H1 (cell line): Measurements from ENCODE around the gene ATP6V1B1. TPM values are rescaled to one million over a fixed set of nuclear protein-coding genes. Genes with fewer than 3 reads are reported as not detected.

Experiments used
- CTCF ChIA-PET: fragments of 300-600 bp; sonication (Branson Sonifier 250); formaldehyde crosslinking; loops from one replicate; lab custom pipeline; 2021; ENCODE audit not compliant: partially characterized antibody; lab: Charles Lee
- POLR2A ChIA-PET: fragments of 300-600 bp; sonication (Branson Sonifier 250); formaldehyde crosslinking; loops from one replicate; lab custom pipeline; 2021; ENCODE audit warnings: inconsistent platforms; ENCODE audit not compliant: partially characterized antibody; lab: Charles Lee
- DNase-seq, 2 experiments: peaks; one replicate each; pipeline versions ENCODE4 v3.0.0 to v3.0.0-alpha.2; 2010 to 2022; ENCODE audit warnings: low spot score in 2 of 2, low read depth in 1 of 2, mixed read lengths in 1 of 2
- FAIRE-seq: peaks from 2 replicates; lab custom pipeline; 2011; peaks lifted over from hg19 to GRCh38; lab: Jason Lieb, UNC
- H2AFZ ChIP-seq: 2 replicates; pipeline ENCODE4 v1.8.1; 2012; ENCODE audit warnings: low read length, inconsistent platforms
- H2AK5ac ChIP-seq: 2 replicates; pipeline ENCODE4 v1.6.1; 2013; ENCODE audit warnings: low read depth, low read length
- H2BK120ac ChIP-seq: replicated peaks from 2 replicates; pipeline ENCODE3; 2013; ENCODE audit warnings: low read depth, low read length, inconsistent platforms
- H2BK12ac ChIP-seq: 2 replicates; pipeline ENCODE4 v1.6.1; 2013; ENCODE audit warnings: low read depth, low read length
- H2BK15ac ChIP-seq: 2 replicates; pipeline ENCODE4 v1.6.1; 2013; ENCODE audit warnings: low read length
- H2BK20ac ChIP-seq: 2 replicates; pipeline ENCODE4 v1.6.1; 2013; ENCODE audit warnings: low read length
- H2BK5ac ChIP-seq: 2 replicates; pipeline ENCODE4 v1.6.1; 2013; ENCODE audit warnings: low read depth, low read length
- H3K14ac ChIP-seq: 2 replicates; pipeline ENCODE4 v1.6.1; 2013; ENCODE audit warnings: inconsistent platforms; ENCODE audit not compliant: insufficient read length
- H3K18ac ChIP-seq: 2 replicates; pipeline ENCODE4 v1.6.1; 2013; ENCODE audit warnings: low read length; ENCODE audit errors: extremely low read depth
- H3K23ac ChIP-seq: 2 replicates; pipeline ENCODE4 v1.6.1; 2013; ENCODE audit warnings: inconsistent platforms; ENCODE audit not compliant: insufficient read length
- H3K23me2 ChIP-seq: 2 replicates; pipeline ENCODE4 v1.6.1; 2013; ENCODE audit warnings: low read depth, low read length
- H3K27ac ChIP-seq: 2 replicates; pipeline ENCODE4 v1.6.1; 2011; ENCODE audit warnings: low read depth, low read length, inconsistent platforms
- H3K27me3 ChIP-seq, 4 experiments: replicated peaks in 1 of 4; 1 replicate in 1 of 4; 2 replicates in 3 of 4; pipeline versions ENCODE4 v1.6.1 to v1.8.1; 2011 to 2013; ENCODE audit warnings: low read length in 3 of 4, mild to moderate bottlenecking in 3 of 4, inconsistent platforms in 2 of 4, mixed read lengths in 2 of 4, moderate library complexity in 1 of 4; ENCODE audit not compliant: control insufficient read depth in 3 of 4, insufficient read depth in 3 of 4; ENCODE audit errors: extremely low read depth in 1 of 4
- H3K36me3 ChIP-seq, 4 experiments: 2 replicates each; pipeline versions ENCODE4 v1.6.1 to v1.8.1; 2011 to 2013; ENCODE audit warnings: mild to moderate bottlenecking in 4 of 4, low read length in 3 of 4, moderate library complexity in 2 of 4, control low read depth in 1 of 4, inconsistent platforms in 1 of 4; ENCODE audit not compliant: insufficient read depth in 4 of 4, control insufficient read depth in 2 of 4
- H3K4ac ChIP-seq: replicated peaks from 2 replicates; pipeline ENCODE3; 2013; ENCODE audit warnings: low read length, low read depth, mixed read lengths, inconsistent platforms; ENCODE audit not compliant: insufficient read length
- H3K4me1 ChIP-seq, 4 experiments: replicated peaks in 1 of 4; 1 replicate in 1 of 4; 2 replicates in 3 of 4; pipeline versions ENCODE4 v1.6.1 to v1.8.1; 2011 to 2013; ENCODE audit warnings: low read length in 3 of 4, inconsistent platforms in 2 of 4, mixed read lengths in 1 of 4; ENCODE audit not compliant: insufficient read depth in 4 of 4, control insufficient read depth in 3 of 4
- H3K4me2 ChIP-seq, 2 experiments: 2 replicates each; pipeline versions ENCODE4 v1.6.1 to v1.8.1; 2011 to 2013; ENCODE audit warnings: low read depth in 2 of 2, low read length in 2 of 2, control low read depth in 1 of 2, inconsistent platforms in 1 of 2, mild to moderate bottlenecking in 1 of 2; ENCODE audit not compliant: insufficient read depth in 1 of 2
- H3K4me3 ChIP-seq, 4 experiments: fragments of 200-600, 300-600 bp in 1 of 4; sonication (generic), shearing (Covaris generic), sonication (Bioruptor Twin) in 1 of 4; 2 replicates each; pipeline versions ENCODE4 v1.5.1 to v1.8.1; 2011 to 2016; ENCODE audit warnings: low read length in 4 of 4, low read depth in 3 of 4, control low read depth in 2 of 4, inconsistent platforms in 2 of 4, mild to moderate bottlenecking in 2 of 4, mixed read lengths in 1 of 4, moderate library complexity in 1 of 4; ENCODE audit not compliant: insufficient read depth in 2 of 4; ENCODE audit errors: extremely low read depth in 1 of 4
- H3K56ac ChIP-seq: replicated peaks from 2 replicates; pipeline ENCODE3; 2013; ENCODE audit warnings: low read depth, mild to moderate bottlenecking, mixed read lengths, low read length, inconsistent platforms; ENCODE audit not compliant: insufficient read length
- H3K79me1 ChIP-seq: 2 replicates; pipeline ENCODE4 v1.6.1; 2013; ENCODE audit warnings: low read depth, low read length, control low read depth
- H3K79me2 ChIP-seq, 2 experiments: 2 replicates each; pipeline versions ENCODE4 v1.6.1 to v1.8.1; 2012 to 2013; ENCODE audit warnings: low read length in 2 of 2, mild to moderate bottlenecking in 2 of 2, inconsistent platforms in 1 of 2; ENCODE audit not compliant: insufficient read depth in 2 of 2, control insufficient read depth in 1 of 2
- H3K9ac ChIP-seq, 4 experiments: replicated peaks in 1 of 4; 1 replicate in 1 of 4; 2 replicates in 3 of 4; pipeline versions ENCODE4 v1.6.1 to v1.8.1; 2011 to 2013; ENCODE audit warnings: low read depth in 3 of 4, low read length in 3 of 4, control low read depth in 2 of 4, mild to moderate bottlenecking in 2 of 4, moderate library complexity in 2 of 4, inconsistent platforms in 1 of 4; ENCODE audit errors: extremely low read depth in 1 of 4
- H3K9me3 ChIP-seq, 2 experiments: 2 replicates each; pipeline versions ENCODE4 v1.6.1 to v1.8.1; 2012 to 2013; ENCODE audit warnings: mild to moderate bottlenecking in 2 of 2, moderate library complexity in 2 of 2, control low read depth in 1 of 2, inconsistent platforms in 1 of 2, low read depth in 1 of 2, low read length in 1 of 2, mixed read lengths in 1 of 2; ENCODE audit not compliant: insufficient read depth in 2 of 2
- H4K20me1 ChIP-seq, 2 experiments: replicated peaks in 1 of 2; 2 replicates each; pipeline versions ENCODE3 to v1.8.1; 2011 to 2013; ENCODE audit warnings: inconsistent platforms in 2 of 2, low read length in 2 of 2, mild to moderate bottlenecking in 1 of 2; ENCODE audit not compliant: insufficient read depth in 2 of 2, control insufficient read depth in 1 of 2
- H4K5ac ChIP-seq: 2 replicates; pipeline ENCODE4 v1.6.1; 2013; ENCODE audit warnings: low read length, low read depth, mixed read lengths, inconsistent platforms; ENCODE audit not compliant: insufficient read length
- H4K8ac ChIP-seq: 2 replicates; pipeline ENCODE4 v1.8.0; 2013; ENCODE audit warnings: mild to moderate bottlenecking, moderate library complexity, low read length, inconsistent platforms; ENCODE audit not compliant: insufficient read depth; ENCODE audit errors: extremely low read depth
- H4K91ac ChIP-seq: replicated peaks from 2 replicates; pipeline ENCODE3; 2013; ENCODE audit warnings: low read length, mixed read lengths, inconsistent platforms; ENCODE audit not compliant: insufficient read length
- RNF2 ChIP-seq: fragments of 200-900, 300-1000 bp; sonication (generic); IDR thresholded peaks from 2 replicates; pipeline ENCODE4 v1.7.1; 2016; ENCODE audit warnings: borderline replicate concordance, low read depth, mild to moderate bottlenecking, antibody characterized with exemption, low read length; ENCODE audit not compliant: poor library complexity, severe bottlenecking; ENCODE audit errors: missing control alignments
- SP2 ChIP-seq: IDR thresholded peaks from 2 replicates; pipeline ENCODE4 v1.6.1; 2012; ENCODE audit warnings: mild to moderate bottlenecking, low read length, inconsistent platforms
- WGBS, 2 experiments: shearing (Covaris generic) in 1 of 2; methylation state at CpG; one replicate each; pipeline versions ENCODE4 v1.1.6 to v1.1.7; 2013 to 2015; ENCODE audit warnings: low lambda C conversion rate in 2 of 2, mixed read lengths in 2 of 2, inconsistent platforms in 1 of 2, low coverage in 1 of 2, missing lambda C conversion rate in 1 of 2; ENCODE audit not compliant: insufficient replicate concordance in 2 of 2, insufficient coverage in 1 of 2, insufficient read length in 1 of 2; ENCODE audit errors: extremely low coverage in 1 of 2, missing lambda C conversion rate in 1 of 2; 5-methylcytosine and 5-hydroxymethylcytosine counted together
- polyA plus RNA-seq, 7 experiments: library from polyadenylated mRNA; depleted of rRNA in 3 of 7; stranded (reverse) in 5 of 7; unstranded in 2 of 7; fragments of >200 nt in 5 of 7; fragments of 200-250 nt in 2 of 7; gene quantifications; 1 replicate in 5 of 7; 2 replicates in 1 of 7; 4 replicates in 1 of 7; pipeline versions ENCODE4 v1.2.1 to v1.2.3, GENCODE V29; 2011 to 2013; ENCODE audit warnings: missing spikeins in 2 of 7, mixed read lengths in 2 of 7
- total RNA-seq: library from RNA; stranded (reverse); fragmentation: NEBNext Ultra II Directional; extraction: Animal tissue kit (Norgen Biotek cat#: 25700); gene quantifications from 2 replicates; pipeline ENCODE4 v1.2.1, GENCODE V29; 2021

Gene ATP6V1B1
- total and polyA plus RNA-seq, 2 of the 8 experiments (the other 6 are each of a cell fraction or from before 2014, with no cell fraction given), result not detected

DNA sequence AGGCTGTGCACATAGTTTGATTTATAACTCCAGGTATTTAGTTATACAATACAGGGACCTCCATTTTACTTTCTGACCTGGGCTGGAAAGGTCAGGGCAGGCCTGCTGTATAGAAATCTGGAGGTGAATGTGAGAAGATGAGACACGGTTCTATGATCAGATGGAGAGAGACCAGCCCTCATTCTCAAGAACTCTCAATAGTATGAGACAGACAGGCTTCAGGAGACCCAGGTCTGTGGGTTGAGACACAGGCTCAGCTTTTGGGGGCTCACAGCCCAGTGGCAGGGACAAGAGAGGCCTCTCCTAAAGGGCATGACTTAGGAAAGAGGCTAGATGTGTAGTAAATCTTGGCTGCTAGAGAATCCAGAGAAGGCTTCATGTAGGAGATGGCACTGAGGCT, 719 bp upstream of the ATP6V1B1 start:
- no peaks in the 10 kb centered on the region for H3K79me1 ChIP-seq
- no peak overlapping the region for H3K27ac ChIP-seq
- no peak overlapping the region for H3K14ac ChIP-seq
- no peak overlapping the region for H3K4me3 ChIP-seq
- H4K8ac ChIP-seq, result no peak overlapping the region
- H2BK120ac ChIP-seq, result no peak overlapping the region
- TF ChIP-seq RNF2, result no peak
- no peak for TF ChIP-seq SP2
- peaks cover 3 to 27% (median 25%) of the 10 kb centered on the region in 4 experiments for H3K27me3 ChIP-seq
- no peak overlapping the region for H3K9ac ChIP-seq
- 0 out of 2 replicates have a peak overlapping the region, but pooled peaks have one; percentile 39 for H2BK12ac ChIP-seq
- H3K36me3 ChIP-seq, result no peaks in the 10 kb centered on the region
- ChIA-PET CTCF (interaction anchor here (0.9 to 22.0 kb wide), 8 partner anchors 5 to 67 kb away, joined by 3 to 513 read pairs (median 4); partner anchors contain the start of gene ATP6V1B1), POLR2A (no interaction called here)
- H3K4me1 ChIP-seq, result peaks cover 7 to 38% (median 27%) of the 10 kb centered on the region in 4 experiments
- 90% methylated on average over 1 of the region's 1 CpG; no CpG with 5 or more reads in 1 of the 2 experiments for WGBS, 2 experiments
- H3K9me3 ChIP-seq, result no peaks in the 10 kb centered on the region
- H4K20me1 ChIP-seq, result peaks cover 0 to 1% of the 10 kb centered on the region in 2 experiments
- H2BK20ac ChIP-seq, result no peak overlapping the region
- no peak overlapping the region for H3K56ac ChIP-seq
- H4K91ac ChIP-seq, result no peak overlapping the region
- H3K18ac ChIP-seq, result no peak overlapping the region; the same call in 1 of the 2 replicates
- H3K23ac ChIP-seq, result no peak overlapping the region
- no peak overlapping the region for H2BK5ac ChIP-seq
- no peak overlapping the region for H3K4ac ChIP-seq
- H4K5ac ChIP-seq, result no peak overlapping the region
- H3K79me2 ChIP-seq, result no peaks in the 10 kb centered on the region
- peak overlapping the region in 1 of 2 experiments; percentile 41; a peak in 2 of 4 replicates for H3K4me2 ChIP-seq
- no peak for FAIRE-seq
- no peak overlapping the region for H2BK15ac ChIP-seq
- H2AFZ ChIP-seq, result no peak overlapping the region
- no peak overlapping the region for H2AK5ac ChIP-seq
- no peak for DNase-seq
- H3K23me2 ChIP-seq, result peaks cover 3% of the 10 kb centered on the region; the same call in 1 of the 2 replicates
